Choroid plexus epithelial cell (primary cell): Measurements from ENCODE around the gene RBM19.
A peak's percentile ranks its signal among the peaks of the same experiment; 100 is the strongest.

Source experiments
- DNase-seq: peaks from one replicate; pipeline ENCODE4 v3.0.0-alpha.2; 2010; ENCODE audit warnings: low read depth
- H3K4me3 ChIP-seq: 2 replicates; pipeline ENCODE4 v1.5.1; 2011; ENCODE audit warnings: low read depth, mild to moderate bottlenecking, control low read depth, low read length, moderate library complexity
- CTCF ChIP-seq: conservative IDR thresholded peaks from 2 replicates; pipeline ENCODE4 v1.5.1; 2011; ENCODE audit warnings: low read depth, mild to moderate bottlenecking, control low read depth, inconsistent platforms, low read length, moderate library complexity

RBM19 gene

GRCh38 chr12:113880988-113881962, 84.8 kb downstream of the RBM19 start:
- no peak for DNase-seq
- no peak for TF ChIP-seq CTCF
- no peak overlapping the region for H3K4me3 ChIP-seq

- DNase-seq: no peak
- no peak for TF ChIP-seq CTCF
- H3K4me3 ChIP-seq: no peak overlapping the region
Observed at GRCh38 chr12:113880326-113880725, 85.8 kb downstream of the RBM19 start.

GRCh38 chr12:113879658-113880057, 86.5 kb downstream of the RBM19 start:
- TF ChIP-seq CTCF: peak; percentile 2
- no peak overlapping the region for H3K4me3 ChIP-seq
- DNase-seq: no peak

- no peak for DNase-seq
- no peak overlapping the region for H3K4me3 ChIP-seq
- no peak for TF ChIP-seq CTCF
Observed at GRCh38 chr12:113877607-113878006, 88.5 kb downstream of the RBM19 start.

- no peak for TF ChIP-seq CTCF
- H3K4me3 ChIP-seq: no peak overlapping the region
- DNase-seq: no peak
Observed at GRCh38 chr12:113876160-113876559, 90.0 kb downstream of the RBM19 start.

- TF ChIP-seq CTCF: no peak
- peak; percentile 58 for DNase-seq
- H3K4me3 ChIP-seq: no peak overlapping the region
Observed at GRCh38 chr12:113875691-113876090, 90.4 kb downstream of the RBM19 start.
